AG09309 (cell line): Measurements from ENCODE around the gene OR12D3.

Experiments used
- DNase-seq: peaks from one replicate; pipeline ENCODE4 v3.0.0-alpha.2; 2010; ENCODE audit warnings: low read depth
- H3K4me3 ChIP-seq: 2 replicates; pipeline ENCODE4 v1.5.1; 2011; ENCODE audit warnings: mild to moderate bottlenecking, low read depth, low read length, moderate library complexity; ENCODE audit not compliant: control insufficient read depth
- TF ChIP-seq, protein P1 (sequence below): IDR thresholded peaks from 2 replicates; pipeline ENCODE4 v1.5.1; 2011; ENCODE audit warnings: mild to moderate bottlenecking, low read depth, low read length, inconsistent platforms; ENCODE audit not compliant: insufficient read depth, control insufficient read depth; ENCODE audit errors: missing control alignments

The OR12D3 gene

DNA sequence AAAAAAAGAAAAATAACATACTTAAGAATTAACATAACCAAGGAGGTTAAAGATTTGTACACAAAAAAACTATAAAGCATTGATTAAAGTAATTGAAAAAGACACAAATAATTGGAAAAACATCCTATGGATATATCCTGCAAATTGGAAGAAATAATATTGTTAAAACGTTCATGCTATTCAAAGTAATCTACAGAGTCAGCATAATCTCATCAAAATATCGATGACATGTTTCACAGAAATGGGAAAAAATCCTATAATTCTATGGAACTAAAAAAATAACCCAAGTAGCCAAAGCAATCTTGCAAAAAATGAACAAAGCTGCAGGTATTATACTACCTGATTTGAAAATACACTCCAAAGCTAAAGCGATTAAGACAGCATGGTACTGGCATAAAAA, 29.7 kb downstream of the OR12D3 start:
- TF ChIP-seq, protein P1, sequence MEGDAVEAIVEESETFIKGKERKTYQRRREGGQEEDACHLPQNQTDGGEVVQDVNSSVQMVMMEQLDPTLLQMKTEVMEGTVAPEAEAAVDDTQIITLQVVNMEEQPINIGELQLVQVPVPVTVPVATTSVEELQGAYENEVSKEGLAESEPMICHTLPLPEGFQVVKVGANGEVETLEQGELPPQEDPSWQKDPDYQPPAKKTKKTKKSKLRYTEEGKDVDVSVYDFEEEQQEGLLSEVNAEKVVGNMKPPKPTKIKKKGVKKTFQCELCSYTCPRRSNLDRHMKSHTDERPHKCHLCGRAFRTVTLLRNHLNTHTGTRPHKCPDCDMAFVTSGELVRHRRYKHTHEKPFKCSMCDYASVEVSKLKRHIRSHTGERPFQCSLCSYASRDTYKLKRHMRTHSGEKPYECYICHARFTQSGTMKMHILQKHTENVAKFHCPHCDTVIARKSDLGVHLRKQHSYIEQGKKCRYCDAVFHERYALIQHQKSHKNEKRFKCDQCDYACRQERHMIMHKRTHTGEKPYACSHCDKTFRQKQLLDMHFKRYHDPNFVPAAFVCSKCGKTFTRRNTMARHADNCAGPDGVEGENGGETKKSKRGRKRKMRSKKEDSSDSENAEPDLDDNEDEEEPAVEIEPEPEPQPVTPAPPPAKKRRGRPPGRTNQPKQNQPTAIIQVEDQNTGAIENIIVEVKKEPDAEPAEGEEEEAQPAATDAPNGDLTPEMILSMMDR = no peak
- DNase-seq = no peak
- no peak overlapping the region for H3K4me3 ChIP-seq

DNA sequence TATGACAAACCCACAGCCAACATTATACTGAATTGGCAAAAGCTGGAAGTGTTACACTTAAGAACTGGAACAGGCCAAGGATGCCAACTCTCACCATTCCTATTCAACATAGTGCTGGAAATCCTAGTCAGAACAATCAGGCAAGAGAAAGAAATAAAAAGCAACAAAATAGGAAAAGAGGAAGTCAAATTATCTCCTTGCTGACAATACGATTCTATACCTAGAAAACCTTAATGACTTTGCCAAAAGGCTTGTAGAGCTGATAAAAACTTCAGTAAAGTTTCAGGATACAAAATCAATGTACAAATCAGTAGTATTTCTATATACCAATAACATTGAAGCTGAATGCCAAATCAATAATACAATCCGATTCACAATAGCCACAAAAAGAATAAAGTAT, 38.8 kb downstream of the OR12D3 start:
- no peak overlapping the region for H3K4me3 ChIP-seq
- no peak for DNase-seq
- TF ChIP-seq, protein P1 = no peak

DNA sequence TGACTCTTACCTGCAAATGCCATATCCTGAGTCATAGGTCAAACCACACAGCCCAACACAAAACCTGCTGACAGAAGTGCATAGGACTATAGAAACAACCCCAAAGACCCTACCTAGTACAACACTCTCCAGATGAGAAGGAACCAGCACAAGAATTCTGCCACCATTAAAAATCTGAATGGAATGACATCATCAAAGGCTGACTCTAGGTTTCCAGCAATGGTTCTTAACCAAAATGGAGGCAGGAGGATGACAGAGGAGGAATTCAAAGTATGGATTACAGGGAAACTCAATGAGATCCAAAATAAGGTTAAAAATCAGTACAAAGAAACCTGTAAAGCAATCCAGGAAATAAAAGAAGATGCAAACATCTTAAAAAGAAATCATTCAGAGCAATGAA, 42.4 kb downstream of the OR12D3 start:
- no peak for DNase-seq
- TF ChIP-seq, protein P1 = no peak
- H3K4me3 ChIP-seq = no peak overlapping the region

DNA sequence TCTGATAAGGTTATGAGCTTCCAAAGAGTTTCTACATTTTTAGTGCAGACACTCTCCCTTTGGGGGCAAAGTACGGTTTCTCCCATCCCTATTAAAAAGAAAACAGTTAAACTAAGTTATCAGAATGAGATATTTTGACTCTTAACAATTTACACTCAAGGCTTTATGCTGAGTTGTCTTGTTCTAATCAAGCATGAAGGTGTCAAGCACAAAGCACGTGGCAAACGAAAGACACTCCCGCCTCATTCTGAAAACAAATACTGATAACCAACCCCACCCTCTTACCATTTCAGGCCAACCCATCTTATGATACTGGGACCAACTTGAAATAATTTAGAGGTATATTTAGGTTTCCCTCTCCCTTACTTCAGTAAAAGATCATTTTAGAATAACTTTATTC, 49.3 kb downstream of the OR12D3 start:
- no peak for DNase-seq
- TF ChIP-seq, protein P1 = no peak
- no peak overlapping the region for H3K4me3 ChIP-seq
